GM19463 (cell line): ENCODE data around the gene CAMK1G.

Experiments used
- ATAC-seq: cut with Tn5 transposase; IDR thresholded peaks from one replicate; pipeline ENCODE4 v1.9.1; 2021; ENCODE audit warnings: mild to moderate bottlenecking, moderate library complexity; ENCODE audit not compliant: unreplicated experiment

Gene CAMK1G

GRCh38 chr1:209633335-209633997, 50.0 kb downstream of the CAMK1G start:
- peak; percentile 83 for ATAC-seq

DNA sequence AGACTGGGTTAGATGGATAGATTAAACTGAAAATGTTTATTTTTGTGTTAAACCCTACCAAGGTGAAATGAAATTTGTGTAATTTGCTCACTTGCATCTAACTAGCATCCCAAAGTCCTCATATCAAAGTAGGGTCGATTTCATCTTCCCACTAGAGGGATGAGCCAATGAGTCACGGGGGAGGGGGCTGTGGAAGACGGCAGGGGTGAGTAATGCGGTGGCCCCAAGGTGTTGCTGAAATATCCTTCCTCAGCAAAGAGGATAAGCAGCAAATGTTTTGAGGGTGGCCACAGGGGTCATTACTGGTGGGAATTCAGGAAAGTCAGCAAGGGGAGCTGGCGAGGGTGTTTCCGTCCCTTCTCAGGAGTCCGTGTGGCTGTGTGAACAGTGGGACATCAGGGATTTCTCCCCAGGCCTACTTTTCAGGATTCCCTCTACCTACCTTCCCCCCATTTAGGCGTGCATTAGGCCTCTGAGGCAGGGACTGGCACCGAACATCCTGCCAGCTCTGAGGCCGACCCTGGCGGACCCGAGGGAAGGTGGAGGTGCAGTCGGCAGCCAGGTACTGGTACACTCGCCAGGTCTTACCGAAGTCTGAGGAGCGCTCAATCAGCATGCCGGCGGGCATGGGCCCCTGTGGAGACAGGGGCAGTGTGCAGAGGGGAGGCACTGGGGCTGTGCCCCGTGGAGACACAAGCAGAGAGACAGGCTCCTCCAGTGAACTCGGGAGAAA, 50.7 kb downstream of the CAMK1G start:
- no peak for ATAC-seq

DNA sequence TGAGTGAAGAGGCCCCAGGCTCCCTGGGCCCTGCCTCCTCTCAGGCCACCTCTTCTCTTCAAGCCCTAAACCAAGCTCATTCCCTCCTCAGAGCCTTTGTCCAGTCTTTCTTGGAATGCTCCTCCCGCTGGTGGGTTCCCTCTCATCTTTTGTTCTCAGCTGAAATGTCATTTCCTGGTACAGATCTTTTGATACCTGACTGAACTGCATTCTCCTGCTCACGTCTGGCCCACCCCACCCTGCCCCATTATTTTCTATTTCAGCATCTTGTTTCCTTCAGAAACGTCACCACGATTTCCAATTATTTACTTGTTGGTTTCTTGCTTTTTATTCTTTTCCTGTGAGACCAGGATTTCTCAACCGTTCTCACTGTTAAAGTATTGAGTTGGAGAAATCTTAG, 52.3 kb downstream of the CAMK1G start:
- no peak for ATAC-seq

DNA sequence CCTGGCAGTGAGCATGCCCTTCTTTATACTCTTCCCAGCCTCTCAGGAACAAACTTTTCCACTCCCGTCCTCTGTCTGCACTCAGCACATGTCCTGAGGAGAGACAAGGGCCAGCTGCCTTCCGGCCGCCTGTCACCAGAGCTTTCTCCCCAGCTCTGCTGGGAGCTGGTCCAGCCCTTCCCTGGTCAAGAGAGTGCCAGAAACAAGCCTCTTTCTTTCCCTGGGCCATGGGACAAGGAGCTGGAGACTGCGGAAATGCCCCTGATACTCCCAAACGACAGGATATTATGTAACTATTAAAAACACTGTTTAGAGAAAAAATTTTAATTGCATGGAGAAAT, 58.3 kb downstream of the CAMK1G start:
- ATAC-seq = no peak

DNA sequence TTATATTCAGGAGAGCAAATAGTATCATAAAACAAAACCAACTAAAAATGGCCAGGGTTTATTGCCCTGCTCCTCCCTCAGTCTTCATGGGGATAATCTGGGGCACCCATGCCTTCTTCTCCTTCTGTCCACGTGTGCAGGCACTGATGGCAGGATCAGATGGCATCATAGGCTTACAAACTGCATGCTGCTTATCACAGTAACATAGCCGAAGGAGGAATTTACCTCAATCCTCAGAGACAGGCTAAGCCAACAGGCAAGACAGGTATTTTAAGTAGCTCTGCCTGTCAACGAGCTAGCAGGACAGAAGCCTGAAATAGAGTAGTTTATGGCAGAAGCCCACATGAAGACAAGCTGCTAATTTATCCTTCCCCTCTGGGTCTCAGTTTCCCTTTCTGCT, 59.3 kb downstream of the CAMK1G start:
- no peak for ATAC-seq

DNA sequence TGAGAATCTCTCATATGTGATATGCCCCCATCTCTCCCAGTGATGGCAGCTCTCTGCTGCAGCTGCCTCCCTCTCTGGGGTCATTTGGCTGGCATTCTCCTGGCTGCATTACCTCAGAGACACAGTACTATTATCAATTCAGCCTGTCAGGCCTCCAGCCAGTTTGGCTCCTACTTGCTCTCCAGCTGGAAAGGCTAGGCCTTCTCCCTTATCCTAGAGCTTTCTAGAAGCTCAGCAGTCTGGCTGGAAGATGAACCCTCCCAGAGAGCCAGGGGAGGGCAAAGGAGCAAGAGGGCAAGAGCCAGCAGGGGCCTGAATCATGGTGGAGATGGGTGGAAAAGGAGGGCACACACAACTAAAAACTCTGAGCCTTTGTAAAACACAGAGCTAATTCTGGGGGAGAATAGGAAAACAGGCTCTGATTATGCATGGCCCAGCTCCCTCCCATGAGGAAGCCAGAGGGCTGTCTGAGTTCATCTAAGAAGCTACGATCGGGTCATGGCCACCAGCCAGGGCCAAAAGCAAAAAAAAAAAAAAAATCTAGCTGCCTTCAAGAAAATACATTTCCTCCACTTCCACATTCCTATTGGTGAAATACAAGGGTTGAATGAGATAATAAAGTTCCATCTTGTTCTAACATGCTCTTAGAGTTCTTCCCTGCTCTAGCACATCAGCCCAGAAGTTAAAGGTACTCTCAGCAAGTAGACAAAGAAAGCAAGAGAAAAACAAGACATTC, 59.9 kb downstream of the CAMK1G start:
- no peak for ATAC-seq

- ATAC-seq = no peak
Observed at GRCh38 chr1:209645574-209646452, 62.3 kb downstream of the CAMK1G start.

DNA sequence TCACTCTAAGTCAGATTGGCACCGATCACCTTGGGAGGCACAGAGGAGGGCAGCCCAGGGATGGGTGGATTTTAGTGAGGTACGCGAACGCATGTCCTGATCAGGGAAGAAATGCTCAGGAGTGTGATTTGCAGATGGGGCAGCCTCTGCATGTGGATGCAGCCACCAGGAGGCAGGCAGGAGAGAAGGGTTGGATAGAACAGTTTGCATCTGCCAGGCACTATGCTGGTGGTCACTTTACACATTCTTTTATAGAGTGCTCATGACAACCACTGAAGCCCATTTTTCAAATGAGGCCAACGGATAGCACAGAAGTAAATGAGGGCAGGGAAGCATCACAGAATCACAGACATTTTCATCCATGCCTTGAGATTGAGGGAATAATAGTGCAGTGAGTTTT, 63.0 kb downstream of the CAMK1G start:
- ATAC-seq = no peak

DNA sequence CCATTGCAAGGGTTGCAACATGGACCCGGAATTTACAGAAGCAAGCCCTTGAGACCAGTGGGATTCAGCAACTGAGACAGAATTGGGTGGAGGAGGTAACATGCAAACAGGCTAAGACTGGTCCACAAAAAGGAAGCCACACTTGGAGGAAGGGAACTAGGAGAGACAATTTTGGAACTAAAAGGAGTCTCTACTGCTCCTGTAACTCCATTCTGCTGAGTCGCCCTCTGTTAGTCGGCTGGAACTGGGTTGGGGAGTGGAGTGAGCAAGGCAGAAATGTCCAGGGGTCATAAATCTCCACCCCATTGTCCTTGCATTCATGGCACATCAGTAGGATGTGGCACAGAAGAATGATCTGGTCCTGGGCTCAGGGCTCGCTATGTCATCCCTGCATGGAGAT, 63.6 kb downstream of the CAMK1G start:
- no peak for ATAC-seq

DNA sequence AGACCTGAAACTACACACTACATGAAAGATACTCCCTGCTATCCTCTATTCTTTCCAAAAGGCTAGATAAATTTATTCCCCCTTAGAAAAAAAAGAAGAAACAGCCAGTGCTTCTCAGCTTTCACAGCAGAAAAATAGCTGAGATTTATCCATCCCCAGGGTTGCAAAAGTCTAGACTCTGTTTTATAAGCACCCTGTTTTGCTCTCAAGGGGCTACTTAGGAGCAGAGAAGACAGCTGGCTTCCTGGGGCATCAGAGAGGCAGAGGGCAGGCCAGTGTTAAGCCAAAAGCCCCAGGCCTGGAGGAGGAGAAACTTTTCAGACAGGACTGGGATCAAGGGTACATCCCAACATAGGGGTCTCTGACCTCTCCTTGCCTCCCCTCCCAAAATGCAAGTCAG, 64.8 kb downstream of the CAMK1G start:
- no peak for ATAC-seq

GRCh38 chr1:209648931-209649776, 65.6 kb downstream of the CAMK1G start:
- ATAC-seq = no peak

DNA sequence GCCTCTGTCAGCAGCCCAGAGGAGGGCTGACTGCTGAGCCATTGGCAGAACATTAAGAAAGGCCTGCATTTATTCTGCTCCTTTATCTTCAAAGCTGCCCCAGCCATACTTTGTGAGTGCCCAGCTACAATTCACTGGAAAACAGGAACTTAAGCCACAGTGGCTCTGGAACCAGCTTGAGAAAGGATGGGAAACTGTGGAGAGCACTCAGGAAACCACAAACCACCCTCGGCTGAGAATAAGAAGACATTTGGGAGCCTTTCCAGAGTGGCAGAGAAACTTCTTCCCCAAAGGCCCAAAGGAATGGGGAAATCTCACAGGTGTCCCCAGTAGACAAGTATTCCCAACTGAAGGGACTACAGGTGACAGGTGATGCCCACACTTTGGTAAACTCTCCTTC, 66.9 kb downstream of the CAMK1G start:
- ATAC-seq = no peak

DNA sequence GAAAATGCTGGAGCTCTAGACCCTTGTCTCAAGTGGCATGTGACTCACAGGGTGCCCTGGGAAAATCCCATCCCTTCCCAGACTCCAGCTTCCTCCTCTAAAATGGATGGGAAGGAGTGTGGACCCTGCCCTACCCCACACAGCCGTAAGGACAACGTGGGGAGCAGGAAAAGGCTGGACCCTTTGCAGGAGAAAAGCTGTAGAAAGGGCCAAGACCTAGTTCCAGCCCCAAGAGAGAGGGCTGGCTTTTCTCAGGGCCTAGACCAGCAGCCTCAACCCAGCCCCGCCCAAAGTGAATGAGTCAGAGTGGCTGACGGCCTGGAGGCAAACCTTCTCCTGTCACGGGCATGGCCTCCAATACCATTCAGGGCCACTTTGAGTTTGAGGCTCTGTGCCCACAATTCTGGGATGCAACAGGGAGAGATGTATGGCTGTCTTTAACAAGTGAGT, 67.6 kb downstream of the CAMK1G start:
- peak; percentile 82 for ATAC-seq

- no peak for ATAC-seq
Observed at GRCh38 chr1:209652121-209652735, 68.7 kb downstream of the CAMK1G start, which contains the start of gene LAMB3. TSS of gene LAMB3 (minus strand) at chr1:209652425. CDS start at chr1:209650944, 1,481 bp downstream.

- ATAC-seq = peak; percentile 39
Observed at GRCh38 chr1:209652873-209653401, 69.4 kb downstream of the CAMK1G start.

DNA sequence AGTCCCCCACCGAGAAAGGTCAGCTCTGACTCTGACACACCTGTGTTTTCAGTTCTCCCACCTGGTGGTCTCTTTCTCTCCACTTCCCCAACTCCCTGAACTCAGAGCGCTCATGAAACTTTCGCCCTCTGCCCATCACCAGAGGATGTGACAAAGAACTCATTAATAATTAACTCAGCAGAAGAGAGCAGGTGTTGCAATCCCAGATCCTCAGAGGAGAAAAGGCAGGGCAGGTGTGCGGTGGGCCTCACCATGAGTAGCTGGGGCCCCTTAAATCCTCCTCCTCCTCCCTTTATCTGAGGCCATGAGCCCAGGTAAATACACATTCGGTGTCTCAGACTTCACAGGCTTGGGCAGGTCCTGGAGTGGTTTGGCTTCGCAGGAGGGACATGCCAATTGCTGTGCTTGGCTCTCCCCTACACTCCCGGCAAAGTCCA, 70.4 kb downstream of the CAMK1G start:
- peak; percentile 38 for ATAC-seq

GRCh38 chr1:209655411-209656231, 72.1 kb downstream of the CAMK1G start:
- ATAC-seq = no peak

DNA sequence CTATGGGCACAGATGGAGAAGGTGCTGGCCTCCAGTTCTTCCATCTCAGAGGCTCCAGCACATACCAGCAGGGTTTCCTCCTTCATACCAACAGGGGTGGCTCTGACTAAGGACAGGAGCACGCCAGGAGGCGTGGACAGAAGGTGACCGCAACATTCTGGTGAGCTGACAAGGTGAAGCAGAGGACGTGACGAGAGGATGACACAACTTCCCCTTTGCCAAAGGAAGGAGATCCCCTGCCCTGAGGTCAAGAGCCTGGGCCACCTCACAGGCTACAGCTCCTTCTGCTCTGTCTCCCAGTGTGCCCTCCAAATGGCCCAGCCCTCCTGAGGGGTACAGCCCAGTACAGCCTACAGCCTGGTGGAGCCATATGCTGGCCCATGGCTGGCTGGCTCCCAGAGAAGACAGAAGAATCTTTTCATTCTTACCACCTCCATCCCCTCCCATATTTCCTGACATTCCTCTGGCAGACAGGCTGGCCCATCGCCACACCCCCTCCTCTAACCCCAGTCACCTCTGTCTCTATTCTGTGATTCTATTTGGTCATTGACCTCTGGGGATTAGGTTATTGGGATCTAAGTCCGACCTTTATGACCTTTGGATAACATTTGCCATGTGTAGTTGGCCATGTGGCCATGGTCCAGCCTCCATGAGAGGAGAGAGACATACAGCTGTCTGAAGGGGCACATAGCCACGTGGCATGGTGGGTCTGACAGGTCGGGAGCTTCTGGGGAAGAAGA, 73.8 kb downstream of the CAMK1G start:
- no peak for ATAC-seq
